IMR-90 (cell line): ENCODE data around the gene TMEM260. TPM values are rescaled to one million over a fixed set of nuclear protein-coding genes. Genes with fewer than 3 reads are reported as not detected.

Experiments
- ATAC-seq: fragments of 200-7000 bp; cut with Tn5 transposase; 2 replicates; pipeline ENCODE4 v1.9.1; 2020; ENCODE audit warnings: low read depth, mild to moderate bottlenecking, moderate library complexity
- BruUV-seq: library from RNA; stranded (reverse); fragments of 400-500 nt; replicated peaks from 2 replicates; lab custom pipeline; 2021; lab: Mats Ljungman, UMichigan
- CTCF ChIA-PET: fragments of 300-600 bp; formaldehyde crosslinking; extraction: SDS; loops from one replicate; lab custom pipeline; 2021; ENCODE audit warnings: antibody characterized with exemption; lab: Yijun Ruan, JAX
- POLR2A ChIA-PET: fragments of 300-600 bp; sonication (Branson Sonifier 250); formaldehyde crosslinking; loops from one replicate; lab custom pipeline; 2022; ENCODE audit warnings: antibody characterized with exemption; ENCODE audit not compliant: unreplicated experiment; lab: Charles Lee
- DNase-seq: peaks from one replicate; pipeline ENCODE4 v3.0.0; 2013
- H2AFZ ChIP-seq: replicated peaks from 2 replicates; pipeline ENCODE3; 2013; ENCODE audit warnings: low read length, mild to moderate bottlenecking; ENCODE audit not compliant: poor library complexity
- H2AK5ac ChIP-seq: 2 replicates; pipeline ENCODE4 v1.6.1; 2013; ENCODE audit warnings: low read depth, low read length, inconsistent platforms
- H2AK9ac ChIP-seq: replicated peaks from 2 replicates; pipeline ENCODE3; 2013; ENCODE audit warnings: mild to moderate bottlenecking, low read depth, low read length, moderate library complexity; ENCODE audit not compliant: poor library complexity
- H2BK120ac ChIP-seq: 2 replicates; pipeline ENCODE4 v1.6.1; 2013; ENCODE audit warnings: low read depth, low read length, inconsistent platforms
- H2BK15ac ChIP-seq: 3 replicates; pipeline ENCODE4 v1.6.1; 2013; ENCODE audit warnings: low read depth, low read length, inconsistent platforms
- H2BK20ac ChIP-seq: 2 replicates; pipeline ENCODE4 v1.6.1; 2013; ENCODE audit warnings: low read depth, mild to moderate bottlenecking, inconsistent platforms, low read length, moderate library complexity
- H2BK5ac ChIP-seq: 2 replicates; pipeline ENCODE4 v1.6.1; 2013; ENCODE audit warnings: mild to moderate bottlenecking, low read depth, low read length, inconsistent platforms; ENCODE audit not compliant: poor library complexity, severe bottlenecking
- H3K14ac ChIP-seq: replicated peaks from 2 replicates; pipeline ENCODE4 v1.6.1; 2013; ENCODE audit warnings: low read depth, low read length, inconsistent platforms
- H3K18ac ChIP-seq: 2 replicates; pipeline ENCODE4 v1.6.1; 2013; ENCODE audit warnings: low read depth, low read length, control low read depth
- H3K23ac ChIP-seq: 2 replicates; pipeline ENCODE4 v1.6.1; 2013; ENCODE audit warnings: low read depth, low read length, inconsistent platforms
- H3K27ac ChIP-seq: 2 replicates; pipeline ENCODE4 v1.5.1; 2013; ENCODE audit warnings: mild to moderate bottlenecking, control low read depth, low read length; ENCODE audit not compliant: insufficient read depth
- H3K27me3 ChIP-seq: 2 replicates; pipeline ENCODE4 v1.6.1; 2013; ENCODE audit warnings: low read length; ENCODE audit not compliant: control insufficient read depth, insufficient read depth
- H3K36me3 ChIP-seq: 2 replicates; pipeline ENCODE4 v1.6.1; 2013; ENCODE audit warnings: low read length, mixed read lengths; ENCODE audit not compliant: control insufficient read depth, insufficient read depth
- H3K4ac ChIP-seq: 2 replicates; pipeline ENCODE4 v1.6.1; 2013; ENCODE audit warnings: low read depth, low read length, inconsistent platforms
- H3K4me1 ChIP-seq: 2 replicates; pipeline ENCODE4 v1.6.1; 2013; ENCODE audit warnings: low read length, mixed read lengths; ENCODE audit not compliant: control insufficient read depth, insufficient read depth
- H3K4me2 ChIP-seq: 2 replicates; pipeline ENCODE4 v1.6.1; 2013; ENCODE audit warnings: low read depth, mild to moderate bottlenecking, control low read depth, low read length, moderate library complexity
- H3K4me3 ChIP-seq: 2 replicates; pipeline ENCODE4 v1.5.1; 2013; ENCODE audit warnings: low read depth, mild to moderate bottlenecking, control low read depth, low read length, moderate library complexity; ENCODE audit not compliant: insufficient read depth
- H3K56ac ChIP-seq: 2 replicates; pipeline ENCODE4 v1.6.1; 2013; ENCODE audit warnings: low read length, inconsistent platforms; ENCODE audit not compliant: insufficient read depth; ENCODE audit errors: extremely low read depth
- H3K79me1 ChIP-seq, 2 experiments: 2 replicates each; pipeline ENCODE4 v1.6.1; 2013; ENCODE audit warnings: low read length in 2 of 2, inconsistent platforms in 1 of 2, low read depth in 1 of 2
- H3K9ac ChIP-seq: 2 replicates; pipeline ENCODE4 v1.6.1; 2013; ENCODE audit warnings: low read depth, low read length, control low read depth
- H3K9me1 ChIP-seq: 2 replicates; pipeline ENCODE4 v1.6.1; 2013; ENCODE audit warnings: low read length, inconsistent platforms; ENCODE audit not compliant: insufficient read depth
- H3K9me3 ChIP-seq: 2 replicates; pipeline ENCODE4 v1.6.1; 2013; ENCODE audit warnings: low read length; ENCODE audit not compliant: control insufficient read depth, insufficient read depth
- H4K20me1 ChIP-seq: 2 replicates; pipeline ENCODE4 v1.6.1; 2013; ENCODE audit warnings: low read length, inconsistent platforms; ENCODE audit not compliant: insufficient read depth
- H4K5ac ChIP-seq: 2 replicates; pipeline ENCODE4 v1.6.1; 2013; ENCODE audit warnings: mild to moderate bottlenecking, low read depth, low read length, control low read depth
- H4K8ac ChIP-seq, 2 experiments: 2 replicates each; pipeline ENCODE4 v1.6.1; 2013; ENCODE audit warnings: low read depth in 2 of 2, low read length in 2 of 2, control low read depth in 1 of 2, inconsistent platforms in 1 of 2
- H4K91ac ChIP-seq: 2 replicates; pipeline ENCODE4 v1.6.1; 2013; ENCODE audit warnings: low read depth, low read length, inconsistent platforms; ENCODE audit not compliant: insufficient read depth
- BHLHE40 ChIP-seq: fragments of 150-350 bp; IDR thresholded peaks from 2 replicates; pipeline ENCODE4 v1.6.1; 2016; ENCODE audit warnings: mild to moderate bottlenecking, low read depth, low read length
- CEBPB ChIP-seq: IDR thresholded peaks from 2 replicates; pipeline ENCODE4 v1.6.1; 2012; ENCODE audit warnings: low read depth, low read length, improper control_type of control experiment
- CHD1 ChIP-seq: IDR thresholded peaks from 2 replicates; pipeline ENCODE4 v1.6.1; 2012; ENCODE audit warnings: low read depth, low read length, improper control_type of control experiment
- CTCF ChIP-seq: conservative IDR thresholded peaks from 2 replicates; pipeline ENCODE4 v1.5.1; 2012; ENCODE audit warnings: mild to moderate bottlenecking, low read depth, low read length, improper control_type of control experiment
- FOS ChIP-seq: fragments of 150-350 bp; IDR thresholded peaks from 2 replicates; pipeline ENCODE4 v1.6.1; 2016; ENCODE audit warnings: low read depth, low read length
- MAFK ChIP-seq: IDR thresholded peaks from 2 replicates; pipeline ENCODE4 v1.6.1; 2012; ENCODE audit warnings: low read depth, low read length, improper control_type of control experiment
- MAZ ChIP-seq: IDR thresholded peaks from 2 replicates; pipeline ENCODE4 v1.6.1; 2012; ENCODE audit warnings: low read depth, mild to moderate bottlenecking, low read length, improper control_type of control experiment, moderate library complexity, borderline replicate concordance
- MXI1 ChIP-seq: IDR thresholded peaks from 2 replicates; pipeline ENCODE4 v1.6.1; 2012; ENCODE audit warnings: low read depth, mild to moderate bottlenecking, low read length, moderate library complexity, borderline replicate concordance
- NFE2L2 ChIP-seq: fragments of 150-350 bp; IDR thresholded peaks from 2 replicates; pipeline ENCODE4 v1.6.1; 2016; ENCODE audit warnings: low read depth, mild to moderate bottlenecking, low read length
- POLR2A ChIP-seq: IDR thresholded peaks from 2 replicates; pipeline ENCODE4 v1.6.1; 2012; ENCODE audit warnings: mild to moderate bottlenecking, low read depth, low read length
- RAD21 ChIP-seq: IDR thresholded peaks from 2 replicates; pipeline ENCODE4 v1.6.1; 2012; ENCODE audit warnings: low read length, improper control_type of control experiment
- RCOR1 ChIP-seq: IDR thresholded peaks from 2 replicates; pipeline ENCODE4 v1.6.1; 2012; ENCODE audit warnings: mild to moderate bottlenecking, low read length, improper control_type of control experiment; ENCODE audit not compliant: insufficient replicate concordance
- RFX5 ChIP-seq: IDR thresholded peaks from 2 replicates; pipeline ENCODE4 v1.8.0; 2012; ENCODE audit warnings: low read depth, mild to moderate bottlenecking, low read length, moderate library complexity
- SMC3 ChIP-seq: fragments of 150-350 bp; IDR thresholded peaks from 2 replicates; pipeline ENCODE4 v1.6.1; 2016; ENCODE audit warnings: low read depth, mild to moderate bottlenecking, antibody characterized with exemption, low read length, moderate library complexity
- USF2 ChIP-seq: fragments of 150-350 bp; IDR thresholded peaks from 2 replicates; pipeline ENCODE4 v1.6.1; 2017; ENCODE audit warnings: mild to moderate bottlenecking, antibody characterized with exemption, low read length, low read depth
- WGBS, 2 experiments: methylation state at CpG; one replicate each; pipeline versions ENCODE4 v1.1.5 to v1.1.7; 2013; ENCODE audit warnings: missing lambda C conversion rate in 2 of 2; ENCODE audit not compliant: insufficient read length in 1 of 2; ENCODE audit errors: extremely low coverage in 2 of 2; 5-methylcytosine and 5-hydroxymethylcytosine counted together
- dilution Hi-C: fragments of 300-500 bp; cut with HindIII; formaldehyde crosslinking; loops from one replicate; pipeline ENCODE4 v1.14.3; 2018; ENCODE audit warnings: low sequenced_read_pairs; ENCODE audit not compliant: unreplicated experiment
- in situ Hi-C: fragments of 300-500 bp; cut with MboI; formaldehyde crosslinking; loops from 3 replicates; pipeline ENCODE4 v1.14.3; 2019; ENCODE audit warnings: low sequenced_read_pairs, inconsistent platforms, mixed read lengths
- intact Hi-C: fragments of 100-400 bp; cut with micrococcal nuclease; formaldehyde crosslinking; loops from 2 replicates; pipeline ENCODE4 v1.10.0; 2022
- polyA plus RNA-seq, 3 experiments: library from polyadenylated mRNA; depleted of rRNA; stranded (reverse); fragments of >200 nt; gene quantifications; 2 replicates each; pipeline ENCODE4 v1.2.3, GENCODE V29; 2012; ENCODE audit warnings: low replicate concordance in 1 of 3
- total RNA-seq: library from RNA; depleted of rRNA; stranded (reverse); fragments of >200 nt; gene quantifications from 2 replicates; pipeline ENCODE4 v1.2.3, GENCODE V29; 2012
- TF ChIP-seq, protein P1 (sequence below): fragments of 150-350 bp; IDR thresholded peaks from 2 replicates; pipeline ENCODE4 v1.6.1; 2016; ENCODE audit warnings: low read depth, mild to moderate bottlenecking, low read length, moderate library complexity, borderline replicate concordance

The TMEM260 gene
- total and polyA plus RNA-seq, 2 of the 4 experiments (the other 2 are of a cell fraction) = 6.4 to 11.5 TPM

DNA sequence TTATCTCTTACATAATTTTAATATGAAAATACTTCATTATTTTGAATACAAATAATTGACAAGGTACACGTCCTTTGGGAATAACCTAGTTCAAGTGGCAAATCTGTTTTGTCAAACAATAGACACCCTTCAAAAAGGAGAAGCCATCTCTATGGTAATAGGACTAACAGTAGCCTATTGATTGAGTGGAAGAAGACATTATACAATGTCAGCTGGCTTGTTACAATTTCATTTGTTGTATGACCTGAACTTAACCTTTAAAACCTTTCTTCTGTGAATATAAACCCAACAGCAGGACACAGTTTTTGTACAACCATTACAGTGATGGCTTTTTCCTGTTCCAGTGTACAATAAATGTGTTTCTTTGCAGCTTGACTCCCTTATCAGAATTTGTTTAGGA lies 8.1 kb downstream of the TMEM260 start:
- H3K9ac ChIP-seq = no peak overlapping the region
- no peak overlapping the region for H2BK5ac ChIP-seq
- no TSS peak for BruUV-seq
- in situ Hi-C loops (no loop called here), dilution Hi-C loops (no loop called here), intact Hi-C loops (no loop called here)
- DNase-seq = no peak
- ChIA-PET CTCF (interaction anchor here (3.5 kb wide), 1 partner anchor 8 kb away, joined by 12 read pairs; the partner anchor contains the start of gene TMEM260), POLR2A (no interaction called here)
- H3K4me2 ChIP-seq = no peak overlapping the region
- no peaks in the 10 kb centered on the region for H3K9me3 ChIP-seq
- no peak overlapping the region for H3K27ac ChIP-seq
- H4K5ac ChIP-seq = no peak overlapping the region
- no peak overlapping the region for H2BK120ac ChIP-seq
- H3K9me1 ChIP-seq = peaks cover 4% of the 10 kb centered on the region
- no CpG with 5 or more reads among the region's 1 CpG for WGBS, 2 experiments
- ATAC-seq = no peak
- no peak overlapping the region for H3K23ac ChIP-seq
- H3K4ac ChIP-seq = no peak overlapping the region
- H3K4me3 ChIP-seq = no peak overlapping the region
- no peak overlapping the region for H4K8ac ChIP-seq
- no peak overlapping the region for H2BK20ac ChIP-seq
- H3K27me3 ChIP-seq = no peaks in the 10 kb centered on the region
- peaks cover 4% of the 10 kb centered on the region; the same call in 1 of the 2 replicates for H4K20me1 ChIP-seq
- H3K56ac ChIP-seq = no peak overlapping the region
- peaks cover 2% of the 10 kb centered on the region; the same call in 1 of the 2 replicates for H3K36me3 ChIP-seq
- no peaks in the 10 kb centered on the region for H3K4me1 ChIP-seq
- H3K18ac ChIP-seq = no peak overlapping the region
- H3K14ac ChIP-seq = no peak overlapping the region
- H4K91ac ChIP-seq = no peak overlapping the region
- no peak overlapping the region for H2AK5ac ChIP-seq
- H3K79me1 ChIP-seq = peaks cover 11 to 15% of the 10 kb centered on the region in 2 experiments; a peak in 3 of 4 replicates
- no peak overlapping the region for H2AK9ac ChIP-seq
- H2BK15ac ChIP-seq = no peak overlapping the region
- TF ChIP-seq CTCF (no peak), CEBPB (no peak), CHD1 (no peak), RFX5 (no peak), USF2 (no peak), POLR2A (no peak), MAZ (no peak), MAFK (no peak), NFE2L2 (no peak), BHLHE40 (no peak), MXI1 (no peak), RCOR1 (no peak), SMC3 (no peak), RAD21 (no peak), FOS (no peak)
- TF ChIP-seq, protein P1, sequence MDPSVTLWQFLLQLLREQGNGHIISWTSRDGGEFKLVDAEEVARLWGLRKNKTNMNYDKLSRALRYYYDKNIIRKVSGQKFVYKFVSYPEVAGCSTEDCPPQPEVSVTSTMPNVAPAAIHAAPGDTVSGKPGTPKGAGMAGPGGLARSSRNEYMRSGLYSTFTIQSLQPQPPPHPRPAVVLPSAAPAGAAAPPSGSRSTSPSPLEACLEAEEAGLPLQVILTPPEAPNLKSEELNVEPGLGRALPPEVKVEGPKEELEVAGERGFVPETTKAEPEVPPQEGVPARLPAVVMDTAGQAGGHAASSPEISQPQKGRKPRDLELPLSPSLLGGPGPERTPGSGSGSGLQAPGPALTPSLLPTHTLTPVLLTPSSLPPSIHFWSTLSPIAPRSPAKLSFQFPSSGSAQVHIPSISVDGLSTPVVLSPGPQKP = no peak
- no peak overlapping the region for H2AFZ ChIP-seq
